ENCODE data around the gene C22orf39.

DNA sequence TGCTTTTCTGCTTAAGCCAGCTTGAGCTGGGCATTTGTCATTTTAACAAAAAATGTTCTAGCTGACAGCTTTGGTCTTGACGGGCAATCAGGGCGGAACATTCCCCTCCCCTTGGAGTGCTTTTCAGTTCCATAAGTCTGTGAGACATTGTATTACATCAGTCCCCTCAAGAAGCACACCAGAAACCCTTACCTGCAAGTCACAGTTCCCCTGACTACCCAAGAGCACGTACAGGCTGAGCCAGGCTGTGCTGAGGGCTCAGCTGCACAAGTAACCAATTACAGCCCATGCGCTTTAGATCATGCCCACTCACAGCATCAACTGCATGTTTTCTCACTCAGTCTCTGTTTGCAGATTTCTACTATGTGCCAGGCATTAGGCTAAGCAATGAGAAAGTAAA, 35.0 kb downstream of the C22orf39 start:
- TF ChIP-seq CTCF (IDR thresholded peaks at IDR 0.05; ENCODE audit: low read depth, low read length, poor library complexity, severe bottlenecking) = no peak
- TF ChIP-seq EZH2phosphoT487 (IDR thresholded peaks at IDR 0.05; ENCODE audit: borderline replicate concordance, low read length) = no peak
